Left renal cortex interstitium (tissue), 4 donors: ENCODE data around the gene LUZP2. TPM values are rescaled to one million over a fixed set of nuclear protein-coding genes. Genes with fewer than 3 reads are reported as not detected.

Source experiments
- DNase-seq, 4 donors: peaks; one replicate each; pipeline ENCODE4 v3.0.0-alpha.2; 2013; ENCODE audit warnings: low read depth in 4 of 4, low spot score in 2 of 4, missing footprints in 1 of 4
- polyA plus RNA-seq, 4 donors: library from polyadenylated mRNA; unstranded; fragments of 120-200 nt; gene quantifications; one replicate each; pipeline ENCODE4 v1.2.1, GENCODE V29; 2013; ENCODE audit not compliant: insufficient read length in 4 of 4

Gene LUZP2
- polyA plus RNA-seq, 4 donors, result 1.3 to 1.6 (median 1.5) TPM

DNA sequence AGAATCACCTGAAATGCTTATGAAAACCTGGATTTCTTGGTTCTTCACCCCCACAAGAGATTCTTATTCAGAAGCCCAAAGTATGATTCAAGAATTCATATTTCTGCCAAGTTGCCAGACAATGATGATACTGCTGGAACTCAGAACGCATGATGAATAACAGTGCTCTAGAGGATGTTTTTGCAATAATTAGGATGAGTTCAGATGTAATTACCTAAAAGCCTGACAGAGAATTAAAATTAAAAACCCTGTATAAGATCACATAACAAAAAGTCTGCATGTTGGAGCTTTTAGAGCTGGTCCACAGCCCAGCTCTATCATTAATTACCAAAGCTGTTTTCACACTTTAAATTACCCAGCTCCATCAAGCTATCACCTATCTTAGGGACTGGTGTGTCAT, 211.8 kb downstream of the LUZP2 start:
- no peak for DNase-seq

- DNase-seq, result no peak
Measured at GRCh38 chr11:24709928-24710565, 213.2 kb downstream of the LUZP2 start.

- no peak for DNase-seq
Measured at GRCh38 chr11:24714601-24715000, 217.7 kb downstream of the LUZP2 start.

GRCh38 chr11:24716403-24716802, 219.6 kb downstream of the LUZP2 start:
- no peak for DNase-seq

GRCh38 chr11:24723231-24723630, 226.4 kb downstream of the LUZP2 start:
- DNase-seq, result no peak

GRCh38 chr11:24731554-24731953, 234.7 kb downstream of the LUZP2 start:
- no peak for DNase-seq

DNA sequence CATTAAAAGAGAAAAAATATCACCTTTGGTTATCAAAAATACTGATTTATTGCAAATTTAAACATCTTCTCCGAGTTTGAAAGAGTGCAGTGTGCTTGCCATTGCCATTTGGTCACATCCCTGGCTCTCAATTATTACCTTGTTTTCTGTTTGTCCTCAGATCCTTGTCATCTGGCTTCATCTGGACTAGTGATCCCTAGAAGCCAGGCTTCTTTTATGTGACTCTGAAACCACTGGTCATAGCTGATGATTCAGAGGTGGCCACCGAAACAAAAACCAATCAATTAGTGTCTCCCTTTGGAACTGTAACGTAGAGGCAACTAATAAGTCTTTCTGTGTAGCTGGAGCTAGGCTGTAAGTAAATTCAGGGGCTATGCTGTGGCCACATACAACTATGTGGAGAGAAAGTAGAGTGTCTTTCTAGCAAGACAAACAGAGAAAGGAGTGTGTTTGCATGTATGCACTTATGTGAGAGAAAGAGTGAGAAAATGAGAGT, 237.9 kb downstream of the LUZP2 start:
- DNase-seq, result no peak

DNA sequence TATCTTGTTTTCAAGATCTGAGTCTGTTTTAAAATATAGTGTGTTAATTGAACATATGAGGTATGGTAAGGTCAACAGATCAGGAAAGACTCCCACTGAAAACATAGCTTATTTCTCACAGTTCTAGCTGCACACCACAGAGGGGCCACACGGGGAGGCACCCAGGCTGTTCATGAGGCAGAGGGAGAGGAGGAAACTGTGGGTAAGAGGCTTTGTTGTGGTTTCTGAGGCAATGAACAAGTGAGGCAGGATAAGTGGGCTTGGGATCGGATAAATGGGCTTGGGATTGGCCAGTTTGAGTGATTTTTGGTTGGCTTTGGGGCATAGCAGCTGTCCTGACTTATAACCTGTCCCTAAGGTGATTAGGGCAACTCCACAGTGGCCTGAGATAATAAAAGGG, 242.1 kb downstream of the LUZP2 start:
- no peak for DNase-seq

GRCh38 chr11:24739637-24740036, 242.8 kb downstream of the LUZP2 start:
- DNase-seq, result no peak

DNA sequence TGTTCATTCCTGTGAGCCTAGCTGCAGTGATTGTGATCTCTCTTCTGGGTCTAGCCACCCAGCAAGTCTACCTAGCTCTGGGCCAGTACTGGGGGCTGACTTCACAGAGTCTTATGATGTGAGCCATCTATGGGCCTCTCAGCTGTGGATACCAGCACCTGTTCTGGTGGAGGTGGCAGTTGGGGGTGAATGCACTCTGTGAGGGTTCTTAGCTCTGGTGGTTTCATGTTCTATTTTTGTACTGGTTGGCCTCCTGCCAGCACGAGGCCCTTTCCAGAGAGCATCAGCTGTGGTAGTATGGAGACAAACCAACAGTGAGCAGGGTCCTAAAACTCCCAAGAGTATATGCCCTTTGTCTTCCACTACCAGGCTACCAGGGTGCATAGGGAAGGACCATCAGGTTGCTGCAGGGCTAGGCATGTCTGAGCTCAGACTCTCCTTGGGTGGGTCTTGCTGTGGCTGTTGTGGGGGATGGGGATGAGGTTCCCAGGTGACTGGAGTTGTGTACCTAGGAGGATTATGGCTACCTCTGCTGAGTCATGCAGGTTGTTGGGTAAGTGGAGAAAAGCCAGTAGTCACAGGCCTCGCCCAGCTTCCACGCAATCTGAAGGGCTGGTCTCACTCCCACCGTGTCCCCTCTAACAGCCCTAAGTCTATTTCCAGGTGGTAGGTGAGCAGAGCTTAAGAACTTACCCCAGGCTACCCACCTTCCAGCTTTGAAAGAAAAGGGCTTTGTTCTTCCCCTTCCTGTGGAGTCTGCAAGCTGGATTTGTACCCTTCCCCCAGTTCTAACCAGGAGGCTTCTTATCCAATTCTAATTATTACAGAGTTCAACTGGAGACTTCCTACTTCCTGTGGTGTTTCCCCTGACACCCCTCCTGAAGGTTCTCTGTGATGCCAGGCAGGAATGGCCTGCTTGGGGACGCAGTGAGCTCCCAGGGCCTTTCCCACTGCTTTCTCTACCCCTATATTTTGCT, 250.7 kb downstream of the LUZP2 start:
- no peak for DNase-seq

DNA sequence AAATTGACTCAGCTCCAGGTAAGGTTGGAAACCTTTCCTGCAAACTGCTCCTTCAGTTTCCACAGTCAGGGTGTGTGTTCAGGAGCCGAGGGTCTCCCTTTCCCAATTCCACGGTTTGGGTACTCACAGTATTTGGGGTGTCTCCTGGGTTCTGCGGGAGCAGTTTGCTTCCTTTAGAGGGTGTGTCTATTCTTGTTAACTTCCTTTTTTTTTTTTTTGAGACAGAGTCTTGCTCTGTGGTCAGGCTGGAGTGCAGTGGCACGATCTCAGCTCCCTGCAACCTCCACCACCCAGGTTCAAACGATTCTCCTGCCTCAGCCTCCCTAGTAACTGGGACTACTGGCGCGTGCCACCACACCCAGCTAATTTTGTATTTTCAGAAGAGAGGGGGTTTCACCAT, 251.4 kb downstream of the LUZP2 start:
- no peak for DNase-seq

- DNase-seq, result no peak
Measured at GRCh38 chr11:24754406-24754805, 257.6 kb downstream of the LUZP2 start.

GRCh38 chr11:24755260-24755839, 258.5 kb downstream of the LUZP2 start:
- peak in 1 of 4 donors; percentile 15 for DNase-seq

DNA sequence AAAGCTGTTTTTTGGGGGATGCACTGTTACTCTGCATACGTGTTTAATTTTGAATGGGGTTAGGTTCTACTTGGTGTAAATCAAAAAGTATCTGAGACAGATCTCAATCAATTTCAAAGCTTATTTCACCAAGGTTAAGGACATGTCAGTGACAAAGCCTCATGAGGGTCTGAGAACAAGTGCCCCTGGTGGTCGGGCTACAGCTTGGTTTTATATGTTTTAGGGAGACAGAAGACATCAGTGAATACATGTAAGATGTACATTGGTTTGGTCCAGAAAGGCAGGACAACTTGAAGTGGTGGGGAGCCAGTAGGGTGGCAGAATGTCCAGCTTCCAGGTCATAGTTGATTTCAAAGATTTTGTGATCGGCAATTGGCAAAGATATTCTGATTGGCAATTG, 262.9 kb downstream of the LUZP2 start:
- DNase-seq, result no peak

DNA sequence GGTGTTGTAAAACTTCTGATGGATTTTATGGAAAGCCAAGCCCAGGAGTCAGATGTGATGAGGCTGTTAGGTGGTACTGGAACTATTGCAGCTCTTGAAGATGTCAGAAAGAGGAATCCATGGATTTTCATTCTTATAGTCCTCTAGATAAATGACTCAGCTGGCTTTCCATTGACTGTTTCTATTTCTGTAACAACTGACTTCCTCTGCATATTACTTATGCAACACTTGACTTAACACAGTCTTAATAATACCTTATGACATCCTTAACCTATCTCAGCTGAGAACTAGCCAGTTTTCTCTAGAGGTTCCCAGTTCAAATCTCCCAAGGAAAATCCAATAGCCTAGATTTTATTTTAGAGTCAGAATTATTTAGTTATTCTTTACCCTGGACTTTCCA, 263.8 kb downstream of the LUZP2 start:
- no peak for DNase-seq

- no peak for DNase-seq
Measured at GRCh38 chr11:24762076-24762475, 265.2 kb downstream of the LUZP2 start.

- DNase-seq, result no peak
Measured at GRCh38 chr11:24767411-24767810, 270.6 kb downstream of the LUZP2 start.

DNA sequence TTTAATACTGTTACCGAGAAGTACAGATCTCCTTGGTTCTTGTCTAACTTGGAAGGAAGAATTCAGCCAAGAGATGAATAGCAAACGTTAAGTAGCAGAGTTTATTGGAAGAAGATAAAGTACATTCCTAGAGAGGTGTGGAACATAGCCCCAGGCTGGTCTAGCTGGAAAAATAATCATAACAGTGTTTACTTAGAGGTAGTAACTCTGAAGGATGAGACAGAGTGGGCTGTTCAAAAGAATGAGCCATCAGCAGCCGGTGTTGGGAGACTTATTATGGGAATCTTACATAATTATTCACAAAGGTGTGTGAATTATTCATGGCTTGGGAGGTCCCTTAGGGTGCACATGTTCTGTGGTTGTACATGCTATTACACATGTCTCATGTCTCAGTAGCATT, 276.5 kb downstream of the LUZP2 start:
- DNase-seq, result no peak

GRCh38 chr11:24779791-24780190, 282.9 kb downstream of the LUZP2 start:
- no peak for DNase-seq

- no peak for DNase-seq
Measured at GRCh38 chr11:24781288-24781687, 284.4 kb downstream of the LUZP2 start.

- DNase-seq, result no peak
Measured at GRCh38 chr11:24793479-24793878, 296.6 kb downstream of the LUZP2 start.
